ENCODE data around the gene PDGFB.

PDGFB gene

GRCh38 chr22:39244496-39245129, at the start of gene PDGFB:
PDGFB (minus strand) TSS chr22:39244982; CDS start chr22:39243963, 1,019 bp downstream.
- DNase-seq (ENCODE audit: low read depth in 2 of 2): no peak

- DNase-seq (ENCODE audit: low read depth in 2 of 2): no peak
Observed at GRCh38 chr22:39293766-39294368, 49.1 kb upstream of the PDGFB start.

- DNase-seq (ENCODE audit: low read depth in 2 of 2): no peak
Observed at GRCh38 chr22:39292561-39293074, 47.8 kb upstream of the PDGFB start.

GRCh38 chr22:39292031-39292462, 47.3 kb upstream of the PDGFB start:
- no peak for DNase-seq (ENCODE audit: low read depth in 2 of 2)

GRCh38 chr22:39291523-39291922, 46.7 kb upstream of the PDGFB start:
- DNase-seq (ENCODE audit: low read depth in 2 of 2): no peak

GRCh38 chr22:39290724-39291161, 46.0 kb upstream of the PDGFB start:
- no peak for DNase-seq (ENCODE audit: low read depth in 2 of 2)

GRCh38 chr22:39289975-39290720, 45.4 kb upstream of the PDGFB start:
- no peak for DNase-seq (ENCODE audit: low read depth in 2 of 2)

- DNase-seq (ENCODE audit: low read depth in 2 of 2): no peak
Observed at GRCh38 chr22:39289533-39289932, 44.8 kb upstream of the PDGFB start.

GRCh38 chr22:39288135-39288898, 43.5 kb upstream of the PDGFB start:
- DNase-seq (ENCODE audit: low read depth in 2 of 2): no peak

- no peak for DNase-seq (ENCODE audit: low read depth in 2 of 2)
Observed at GRCh38 chr22:39287076-39287725, 42.4 kb upstream of the PDGFB start.

GRCh38 chr22:39284983-39285382, 40.2 kb upstream of the PDGFB start:
- no peak for DNase-seq (ENCODE audit: low read depth in 2 of 2)

GRCh38 chr22:39284142-39284980, 39.6 kb upstream of the PDGFB start:
- DNase-seq (ENCODE audit: low read depth in 2 of 2): no peak

GRCh38 chr22:39283322-39284141, 38.8 kb upstream of the PDGFB start:
- no peak for DNase-seq (ENCODE audit: low read depth in 2 of 2)

GRCh38 chr22:39282645-39283321, 38.0 kb upstream of the PDGFB start:
- no peak for DNase-seq (ENCODE audit: low read depth in 2 of 2)

GRCh38 chr22:39281126-39281525, 36.3 kb upstream of the PDGFB start:
- no peak for DNase-seq (ENCODE audit: low read depth in 2 of 2)

GRCh38 chr22:39280250-39280649, 35.5 kb upstream of the PDGFB start:
- no peak for DNase-seq (ENCODE audit: low read depth in 2 of 2)

- no peak for DNase-seq (ENCODE audit: low read depth in 2 of 2)
Observed at GRCh38 chr22:39279170-39279850, 34.5 kb upstream of the PDGFB start.

GRCh38 chr22:39278040-39278439, 33.3 kb upstream of the PDGFB start:
- DNase-seq (ENCODE audit: low read depth in 2 of 2): no peak

All from stimulated activated CD4-positive, alpha-beta T cell treated with anti-CD3 and anti-CD28 coated beads, Interleukin-12 subunit alpha, Interleukin-12 subunit beta, amount 100 ng/mL, for 24 hours (primary cell).